ENCODE data around the gene GMIP. TPM values are rescaled to one million over a fixed set of nuclear protein-coding genes. Genes with fewer than 3 reads are reported as not detected.

The GMIP gene
- total RNA-seq, 2 experiments from 2014 or later, result 30.1 to 48.7 TPM

DNA sequence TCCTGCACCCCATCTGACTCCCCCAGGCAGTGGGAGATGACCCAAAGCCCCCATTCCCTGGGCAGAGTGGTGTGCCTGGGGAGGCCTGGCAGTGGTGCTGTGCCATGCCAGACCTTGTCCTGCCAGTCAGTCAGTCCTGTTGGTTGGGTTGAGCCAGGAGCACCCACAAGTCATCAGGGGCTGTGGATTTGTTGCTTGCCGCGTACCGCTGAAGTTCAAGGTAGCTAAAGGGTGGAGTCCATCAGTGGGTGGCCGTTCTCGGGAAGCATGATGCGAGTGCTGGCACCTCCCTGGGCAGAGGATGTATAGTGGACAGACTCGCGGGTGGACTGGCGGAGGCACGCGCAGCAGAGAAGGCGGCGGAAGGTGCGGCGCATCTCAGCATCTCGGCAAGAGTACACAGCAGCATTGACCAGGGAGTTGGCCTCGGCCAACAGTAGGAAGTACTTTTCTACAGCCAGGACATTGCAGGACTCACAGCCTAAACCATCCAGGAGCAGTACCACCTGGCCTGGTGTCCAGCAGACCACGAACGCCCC is 19.4 kb downstream of the GMIP start:
- POLR2A ChIA-PET, result no interaction called here

GRCh38 chr19:19623383-19623782 is 20.1 kb downstream of the GMIP start:
- TF ChIP-seq, protein P1, sequence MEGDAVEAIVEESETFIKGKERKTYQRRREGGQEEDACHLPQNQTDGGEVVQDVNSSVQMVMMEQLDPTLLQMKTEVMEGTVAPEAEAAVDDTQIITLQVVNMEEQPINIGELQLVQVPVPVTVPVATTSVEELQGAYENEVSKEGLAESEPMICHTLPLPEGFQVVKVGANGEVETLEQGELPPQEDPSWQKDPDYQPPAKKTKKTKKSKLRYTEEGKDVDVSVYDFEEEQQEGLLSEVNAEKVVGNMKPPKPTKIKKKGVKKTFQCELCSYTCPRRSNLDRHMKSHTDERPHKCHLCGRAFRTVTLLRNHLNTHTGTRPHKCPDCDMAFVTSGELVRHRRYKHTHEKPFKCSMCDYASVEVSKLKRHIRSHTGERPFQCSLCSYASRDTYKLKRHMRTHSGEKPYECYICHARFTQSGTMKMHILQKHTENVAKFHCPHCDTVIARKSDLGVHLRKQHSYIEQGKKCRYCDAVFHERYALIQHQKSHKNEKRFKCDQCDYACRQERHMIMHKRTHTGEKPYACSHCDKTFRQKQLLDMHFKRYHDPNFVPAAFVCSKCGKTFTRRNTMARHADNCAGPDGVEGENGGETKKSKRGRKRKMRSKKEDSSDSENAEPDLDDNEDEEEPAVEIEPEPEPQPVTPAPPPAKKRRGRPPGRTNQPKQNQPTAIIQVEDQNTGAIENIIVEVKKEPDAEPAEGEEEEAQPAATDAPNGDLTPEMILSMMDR (conservative IDR thresholded peaks at IDR 0.05; ENCODE audit: low read length), result no peak
- TF ChIP-seq EZH2phosphoT487 (IDR thresholded peaks at IDR 0.05; ENCODE audit: borderline replicate concordance, low read depth, low read length), result no peak
- intact Hi-C loops (cut with micrococcal nuclease; ENCODE audit: unreplicated experiment), result no loop called here
- H3K9me3 ChIP-seq (ENCODE audit: low read length), result no peaks in the 10 kb centered on the region
- no peak overlapping the region for H3K4me3 ChIP-seq (ENCODE audit: low read depth, low read length, poor library complexity, severe bottlenecking)
- no peaks in the 10 kb centered on the region for H3K9me2 ChIP-seq (ENCODE audit: insufficient read depth, low read length)
- no peak for DNase-seq (ENCODE audit: low spot score)
- H3K4me1 ChIP-seq (ENCODE audit: insufficient read depth, low read length, poor library complexity, severe bottlenecking), result peaks cover 19% of the 10 kb centered on the region
- BruUV-seq (replicated peaks), result no TSS peak
- no peaks in the 10 kb centered on the region for H3K79me2 ChIP-seq (ENCODE audit: insufficient read depth, low read depth, low read length)
- H4K20me1 ChIP-seq (ENCODE audit: insufficient read depth, low read length), result no peaks in the 10 kb centered on the region
- H2AFZ ChIP-seq (ENCODE audit: low read length), result no peak overlapping the region
- no peak overlapping the region for H3K27ac ChIP-seq (ENCODE audit: low read depth, low read length, poor library complexity, severe bottlenecking)
- H3K4me2 ChIP-seq (ENCODE audit: low read length), result no peak overlapping the region
- ChIA-PET CTCF (ENCODE audit: unreplicated experiment) (no interaction called here), POLR2A (no interaction called here)
- no peaks in the 10 kb centered on the region for H3K36me3 ChIP-seq (ENCODE audit: insufficient read depth, low read length)

More for the DNA sequence above, 19.4 kb downstream of the GMIP start:
- H3K4me1 ChIP-seq (ENCODE audit: insufficient read depth, low read length, poor library complexity, severe bottlenecking), result peaks cover 20% of the 10 kb centered on the region
- CTCF ChIA-PET (ENCODE audit: unreplicated experiment), result no interaction called here
- no peak for DNase-seq (ENCODE audit: low spot score)
- intact Hi-C loops (cut with micrococcal nuclease; ENCODE audit: unreplicated experiment), result no loop called here
- no peak for TF ChIP-seq EZH2phosphoT487 (IDR thresholded peaks at IDR 0.05; ENCODE audit: borderline replicate concordance, low read depth, low read length)
- TF ChIP-seq, protein P1 (conservative IDR thresholded peaks at IDR 0.05; ENCODE audit: low read length), result no peak
- H4K20me1 ChIP-seq (ENCODE audit: insufficient read depth, low read length), result no peaks in the 10 kb centered on the region
- H3K36me3 ChIP-seq (ENCODE audit: insufficient read depth, low read length), result no peaks in the 10 kb centered on the region
- H3K9me2 ChIP-seq (ENCODE audit: insufficient read depth, low read length), result no peaks in the 10 kb centered on the region
- no peak overlapping the region for H3K4me3 ChIP-seq (ENCODE audit: low read depth, low read length, poor library complexity, severe bottlenecking)
- no TSS peak for BruUV-seq (replicated peaks)
- no peak overlapping the region for H2AFZ ChIP-seq (ENCODE audit: low read length)
- no peak overlapping the region for H3K4me2 ChIP-seq (ENCODE audit: low read length)
- no peaks in the 10 kb centered on the region for H3K9me3 ChIP-seq (ENCODE audit: low read length)
- no peak overlapping the region for H3K27ac ChIP-seq (ENCODE audit: low read depth, low read length, poor library complexity, severe bottlenecking)
- H3K79me2 ChIP-seq (ENCODE audit: insufficient read depth, low read depth, low read length), result no peaks in the 10 kb centered on the region

DNA sequence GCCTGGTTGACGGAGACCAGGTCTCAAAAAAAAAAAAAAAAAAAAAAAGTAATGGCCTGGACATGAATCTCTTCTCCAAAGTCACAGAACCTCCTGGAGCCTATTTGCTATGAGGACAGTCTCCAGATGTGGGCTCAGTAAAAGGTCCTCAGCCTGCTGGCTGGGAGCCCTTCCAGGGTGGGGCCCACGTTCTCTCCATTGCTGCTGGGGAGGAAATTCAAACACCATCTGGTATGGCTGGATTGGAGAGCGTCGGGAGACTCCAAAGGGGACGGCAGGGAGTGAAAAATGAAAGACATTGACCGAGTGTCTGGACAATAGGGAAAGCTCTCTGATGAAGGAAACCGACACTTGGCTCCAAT is 23.6 kb downstream of the GMIP start:
- H2AFZ ChIP-seq (ENCODE audit: low read length), result no peak overlapping the region
- CTCF ChIA-PET (ENCODE audit: unreplicated experiment), result no interaction called here
- H3K9me2 ChIP-seq (ENCODE audit: insufficient read depth, low read length), result no peaks in the 10 kb centered on the region
- peaks cover 16% of the 10 kb centered on the region for H3K4me1 ChIP-seq (ENCODE audit: insufficient read depth, low read length, poor library complexity, severe bottlenecking)
- DNase-seq (ENCODE audit: low spot score), result no peak
- H3K9me3 ChIP-seq (ENCODE audit: low read length), result no peaks in the 10 kb centered on the region
- TF ChIP-seq, protein P1 (conservative IDR thresholded peaks at IDR 0.05; ENCODE audit: low read length), result no peak
- TF ChIP-seq EZH2phosphoT487 (IDR thresholded peaks at IDR 0.05; ENCODE audit: borderline replicate concordance, low read depth, low read length), result no peak
- POLR2A ChIA-PET, result interaction anchor here (0.6 kb wide), 2 partner anchors 12 to 1401 kb away, joined by 3 to 5 read pairs; no protein-coding TSS in a partner anchor
- H3K36me3 ChIP-seq (ENCODE audit: insufficient read depth, low read length), result no peaks in the 10 kb centered on the region
- no peak overlapping the region for H3K4me3 ChIP-seq (ENCODE audit: low read depth, low read length, poor library complexity, severe bottlenecking)
- no peak overlapping the region for H3K27ac ChIP-seq (ENCODE audit: low read depth, low read length, poor library complexity, severe bottlenecking)
- H3K4me2 ChIP-seq (ENCODE audit: low read length), result no peak overlapping the region
- H4K20me1 ChIP-seq (ENCODE audit: insufficient read depth, low read length), result no peaks in the 10 kb centered on the region
- intact Hi-C loops (cut with micrococcal nuclease; ENCODE audit: unreplicated experiment), result no loop called here
- BruUV-seq (replicated peaks), result no TSS peak
- H3K79me2 ChIP-seq (ENCODE audit: insufficient read depth, low read depth, low read length), result no peaks in the 10 kb centered on the region

Data from OCI-LY7 (cell line).